Measurements from ENCODE around the gene CACNG1. TPM values are rescaled to one million over a fixed set of nuclear protein-coding genes. Genes with fewer than 3 reads are reported as not detected.

CACNG1 gene, protein sequence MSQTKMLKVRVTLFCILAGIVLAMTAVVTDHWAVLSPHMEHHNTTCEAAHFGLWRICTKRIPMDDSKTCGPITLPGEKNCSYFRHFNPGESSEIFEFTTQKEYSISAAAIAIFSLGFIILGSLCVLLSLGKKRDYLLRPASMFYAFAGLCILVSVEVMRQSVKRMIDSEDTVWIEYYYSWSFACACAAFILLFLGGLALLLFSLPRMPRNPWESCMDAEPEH
- not detected for polyA plus RNA-seq (2012; ENCODE audit: insufficient read depth, insufficient read length)

DNA sequence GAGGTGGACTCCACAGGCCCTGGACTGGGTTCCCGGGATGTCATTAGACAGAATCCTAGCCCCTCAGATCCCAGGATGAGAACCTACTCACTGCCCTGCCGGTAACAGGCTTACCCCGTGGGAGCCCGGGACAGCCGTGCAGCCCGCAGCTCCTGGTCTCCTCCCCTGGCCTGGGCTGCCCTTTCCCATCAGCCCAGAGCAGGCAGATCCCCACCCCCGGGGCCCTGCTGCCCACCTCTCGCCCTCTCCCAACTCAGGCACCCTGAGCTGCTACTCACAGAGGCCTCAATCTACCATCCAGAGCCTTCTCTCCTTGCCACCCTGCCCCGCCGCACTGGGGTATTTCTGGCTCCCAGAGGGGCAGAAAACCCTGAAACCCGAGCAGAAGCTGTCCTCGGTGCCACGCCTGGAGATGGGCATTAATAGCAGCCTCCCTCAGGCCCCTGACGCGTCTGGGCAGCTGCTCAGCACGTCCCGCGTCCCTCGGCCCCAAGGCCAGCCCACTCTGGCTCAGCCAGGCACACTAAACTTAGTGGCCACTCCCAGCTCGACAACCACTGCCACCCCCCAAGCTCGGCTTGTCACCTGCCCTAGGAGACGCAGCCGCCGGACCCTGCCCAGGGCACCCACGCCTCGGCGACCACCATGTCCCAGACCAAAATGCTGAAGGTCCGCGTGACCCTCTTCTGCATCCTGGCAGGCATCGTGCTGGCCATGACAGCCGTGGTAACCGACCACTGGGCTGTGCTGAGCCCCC is at the start of gene CACNG1:
TSS of gene CACNG1 (plus strand) at position 539 of the 757 bp plus-strand sequence. CDS start at position 646, 107 bp downstream.
- DNase-seq (ENCODE audit: low read depth, low spot score), result no peak
- H3K4me3 ChIP-seq (ENCODE audit: low read length), result no peak within 1 kb of the TSS

DNA sequence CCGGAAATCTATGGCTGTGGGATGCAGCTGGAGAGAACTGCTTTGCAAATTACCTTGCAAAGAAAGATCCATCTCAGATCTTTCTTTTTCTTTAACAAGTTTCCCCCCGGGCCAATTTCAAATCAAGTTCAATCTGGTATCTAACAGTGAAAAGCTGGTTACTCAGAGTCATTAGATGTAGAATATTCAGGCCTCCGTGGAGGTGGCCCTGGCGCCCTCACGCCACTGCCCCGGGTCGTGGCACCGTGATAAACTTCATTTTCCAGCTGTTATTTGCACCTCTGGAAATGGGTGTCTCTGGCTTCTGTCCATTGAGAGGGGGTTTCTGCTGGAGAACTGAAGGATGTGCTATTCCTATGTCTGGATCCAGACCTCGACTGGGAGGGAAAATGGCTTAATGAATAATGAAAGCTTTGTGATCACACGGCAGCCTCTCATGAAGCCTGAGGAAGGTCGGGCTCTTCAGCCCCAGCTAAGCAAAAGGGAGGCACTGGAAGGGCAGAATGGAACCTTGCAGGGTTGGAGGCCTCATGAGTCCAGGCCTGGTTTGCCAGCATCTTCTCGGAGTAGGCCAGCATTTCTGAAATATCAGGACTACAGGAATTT is 49.3 kb upstream of the CACNG1 start:
- no peak for DNase-seq (ENCODE audit: low read depth, low spot score)
- no peak overlapping the region for H3K4me3 ChIP-seq (ENCODE audit: low read length)

DNA sequence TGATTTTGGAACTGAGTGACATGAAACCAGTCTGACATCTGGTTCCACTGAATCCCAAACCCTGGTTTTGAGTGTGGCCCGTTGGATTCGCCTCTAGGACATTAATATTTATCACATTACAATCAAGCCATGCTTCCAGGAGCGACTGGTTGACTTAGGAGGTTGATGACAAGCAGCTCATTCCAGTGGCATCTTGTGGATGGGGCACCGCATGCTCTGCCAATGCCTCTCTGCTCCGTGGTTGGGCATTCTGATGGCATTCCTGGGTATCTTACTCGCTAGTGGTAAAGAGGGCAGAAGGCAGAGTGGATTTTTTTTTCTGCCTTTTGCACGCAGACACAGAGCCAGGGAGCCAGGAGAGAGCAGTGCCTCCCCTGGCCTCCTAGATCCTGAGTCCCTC is 48.4 kb upstream of the CACNG1 start:
- no peak overlapping the region for H3K4me3 ChIP-seq (ENCODE audit: low read length)
- no peak for DNase-seq (ENCODE audit: low read depth, low spot score)

DNA sequence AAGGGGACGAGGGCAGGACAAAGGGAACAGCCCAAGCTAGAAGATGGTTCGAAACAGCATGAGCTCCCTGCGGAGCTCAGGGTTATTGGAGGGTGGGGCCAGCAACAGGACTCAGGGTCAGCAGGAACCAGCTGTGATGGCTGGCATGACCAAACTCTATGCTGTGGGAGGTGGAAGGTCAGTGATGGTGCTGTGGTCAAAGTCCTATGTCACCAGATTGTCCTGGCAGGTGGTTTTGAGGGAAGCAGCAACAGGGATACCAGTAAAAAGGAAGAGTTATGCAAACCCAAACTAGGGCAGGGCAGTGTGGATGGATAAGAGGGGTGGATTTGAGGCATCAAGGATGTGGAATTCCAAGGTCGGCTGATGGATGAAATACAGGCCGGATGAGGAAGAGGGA is 47.4 kb upstream of the CACNG1 start:
- no peak overlapping the region for H3K4me3 ChIP-seq (ENCODE audit: low read length)
- DNase-seq (ENCODE audit: low read depth, low spot score), result no peak

DNA sequence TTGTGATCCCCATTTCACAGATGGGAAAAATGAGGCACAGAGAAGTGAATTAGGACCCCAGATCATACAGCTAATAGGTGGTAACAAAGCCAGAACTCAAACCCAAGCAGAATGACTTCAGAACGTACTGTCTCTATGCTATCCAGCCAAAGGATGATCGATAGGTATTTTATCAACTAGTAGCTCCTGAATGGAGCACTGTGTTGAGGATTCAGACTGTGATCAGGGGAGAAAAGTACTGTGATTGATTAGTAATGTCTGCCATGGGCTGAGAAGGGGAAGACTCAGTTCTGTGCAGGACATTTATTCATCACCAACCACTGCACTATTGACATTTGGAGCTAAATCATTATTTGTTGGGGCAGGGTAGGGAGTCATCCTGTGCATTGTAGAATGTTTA is 41.1 kb upstream of the CACNG1 start:
- no peak overlapping the region for H3K4me3 ChIP-seq (ENCODE audit: low read length)
- no peak for DNase-seq (ENCODE audit: low read depth, low spot score)

DNA sequence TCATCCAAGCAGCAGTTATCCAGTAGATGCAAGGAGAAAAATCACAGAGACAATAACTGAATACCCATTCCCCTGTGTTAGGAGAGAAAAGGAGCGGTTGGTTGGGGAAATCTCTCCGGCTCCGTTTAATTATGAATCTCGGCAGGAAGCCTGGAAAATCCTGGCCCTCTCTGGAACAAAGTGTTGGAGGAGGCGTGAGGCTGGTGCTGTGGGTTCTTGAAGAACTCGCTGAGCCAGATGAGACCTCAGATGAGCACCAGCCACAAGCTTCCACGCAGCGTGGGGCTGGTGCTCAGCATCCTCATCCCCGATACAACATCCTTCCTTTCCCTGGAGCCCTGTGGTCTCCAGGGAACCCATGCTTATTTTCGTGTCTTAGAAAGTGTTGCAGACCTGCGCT is 40.2 kb upstream of the CACNG1 start:
- H3K4me3 ChIP-seq (ENCODE audit: low read length), result no peak overlapping the region
- no peak for DNase-seq (ENCODE audit: low read depth, low spot score)

DNA sequence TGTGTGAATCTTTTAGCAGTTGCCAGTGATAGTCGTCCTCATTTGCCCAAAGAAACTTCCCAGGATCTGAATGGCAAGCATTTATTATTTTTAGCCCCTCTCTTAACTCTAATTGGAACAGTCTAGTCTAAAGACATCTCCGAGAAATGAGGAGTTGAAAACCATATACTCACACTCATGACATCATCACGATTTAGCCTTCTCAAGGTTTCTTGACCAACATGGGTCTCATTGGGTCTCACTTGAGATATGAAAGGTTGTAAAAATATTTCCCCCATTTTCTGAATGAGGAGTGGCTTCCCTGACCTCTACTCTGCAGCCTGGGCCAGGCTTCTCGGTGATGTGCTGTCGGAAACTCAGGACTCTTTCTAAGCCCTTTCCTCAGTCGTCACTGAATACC is 37.1 kb upstream of the CACNG1 start:
- H3K4me3 ChIP-seq (ENCODE audit: low read length), result no peak overlapping the region

DNA sequence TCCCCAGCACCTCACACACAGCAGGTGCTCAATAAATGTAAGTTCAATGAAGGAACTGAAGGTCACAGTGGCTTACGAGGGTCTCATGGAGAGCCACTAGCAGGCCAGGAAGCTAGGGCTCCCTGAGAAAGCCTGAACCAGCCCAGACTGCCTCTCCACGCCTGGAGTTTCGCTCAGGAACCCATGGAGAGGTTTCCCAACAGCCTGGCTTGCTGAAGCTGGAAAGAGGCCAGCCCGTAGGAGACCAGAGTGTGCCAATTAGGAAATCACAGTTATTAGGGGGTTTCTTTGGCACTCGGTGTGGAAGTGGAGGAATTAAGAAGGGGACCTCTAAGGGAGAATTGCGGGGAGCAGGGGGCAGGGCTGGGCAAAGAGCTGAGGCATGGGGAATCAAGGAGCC is 36.3 kb upstream of the CACNG1 start:
- no peak for DNase-seq (ENCODE audit: low read depth, low spot score)

More for the DNA sequence above, 37.1 kb upstream of the CACNG1 start:
- no peak for DNase-seq (ENCODE audit: low read depth, low spot score)

DNA sequence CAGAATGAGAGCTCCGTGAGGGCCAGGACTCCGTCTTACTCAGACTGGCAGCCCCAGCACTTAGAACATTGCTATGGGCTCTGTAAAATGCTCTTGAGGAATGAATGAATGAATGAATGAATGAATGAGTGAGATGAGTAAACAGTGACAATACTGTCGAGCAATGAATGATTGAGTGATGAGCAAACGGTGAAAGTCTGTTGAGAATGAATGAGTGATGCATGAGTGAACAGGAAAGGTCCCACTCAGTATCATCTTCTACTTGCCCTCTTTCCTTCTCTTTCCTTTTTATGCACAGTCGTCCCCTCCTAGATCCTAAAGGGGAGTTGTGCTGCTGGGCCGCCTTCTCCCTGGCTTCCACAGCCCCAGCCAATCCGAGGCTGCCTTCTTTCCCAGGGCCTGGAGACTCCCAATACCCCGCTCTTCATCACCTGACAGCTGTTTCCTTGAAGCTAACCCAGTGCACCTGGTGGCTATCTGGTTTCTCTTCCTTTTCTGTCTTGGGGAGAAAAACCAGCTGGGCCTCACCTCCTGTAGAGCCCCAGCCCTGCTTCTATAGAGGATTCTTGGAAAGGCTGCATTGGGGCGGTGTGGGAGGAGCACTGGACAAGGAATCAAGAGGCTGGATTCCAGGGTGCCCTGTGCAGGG is 32.7 kb upstream of the CACNG1 start:
- no peak for DNase-seq (ENCODE audit: low read depth, low spot score)
- no peak overlapping the region for H3K4me3 ChIP-seq (ENCODE audit: low read length)

More for the DNA sequence above, 36.3 kb upstream of the CACNG1 start:
- H3K4me3 ChIP-seq (ENCODE audit: low read length), result no peak overlapping the region

DNA sequence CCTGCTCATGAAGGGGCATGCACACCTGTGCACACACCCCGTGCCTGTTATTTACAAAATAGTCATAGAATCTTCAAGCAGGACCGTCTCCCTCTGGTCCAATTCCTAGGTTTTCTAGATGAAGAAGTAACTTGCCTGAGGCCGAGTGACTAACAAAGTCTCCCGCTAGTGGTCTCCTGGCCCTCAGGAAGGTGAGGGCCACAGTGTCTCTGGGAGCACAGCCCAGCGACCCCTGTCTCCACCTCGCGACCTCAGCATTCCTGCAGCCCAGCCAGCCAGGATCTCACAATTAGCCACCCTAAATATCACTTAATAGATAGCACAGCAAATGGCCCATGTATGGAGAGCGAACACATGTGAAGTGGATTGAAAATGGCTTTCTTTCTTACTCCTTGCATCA is 30.5 kb upstream of the CACNG1 start:
- no peak for DNase-seq (ENCODE audit: low read depth, low spot score)
- H3K4me3 ChIP-seq (ENCODE audit: low read length), result no peak overlapping the region

DNA sequence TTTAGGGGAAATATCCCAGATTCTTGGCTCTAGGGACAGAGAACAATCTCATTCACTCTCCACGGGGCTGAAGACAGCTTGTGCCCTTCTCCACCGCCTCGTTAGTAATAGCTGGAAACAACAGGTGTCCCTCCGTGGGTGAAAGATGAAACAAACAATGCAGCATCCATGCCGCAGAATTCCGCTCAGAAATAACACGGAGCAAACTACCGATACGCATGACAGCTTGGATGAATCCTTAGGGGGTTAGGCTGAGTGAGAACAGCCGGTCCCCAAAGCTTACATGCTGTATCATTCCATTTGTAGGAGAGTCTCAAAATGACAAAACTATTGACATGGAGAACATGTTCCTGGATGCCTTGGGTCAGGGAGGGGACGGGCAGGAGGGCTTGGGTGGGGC is 29.4 kb upstream of the CACNG1 start:
- H3K4me3 ChIP-seq (ENCODE audit: low read length), result no peak overlapping the region
- DNase-seq (ENCODE audit: low read depth, low spot score), result no peak

DNA sequence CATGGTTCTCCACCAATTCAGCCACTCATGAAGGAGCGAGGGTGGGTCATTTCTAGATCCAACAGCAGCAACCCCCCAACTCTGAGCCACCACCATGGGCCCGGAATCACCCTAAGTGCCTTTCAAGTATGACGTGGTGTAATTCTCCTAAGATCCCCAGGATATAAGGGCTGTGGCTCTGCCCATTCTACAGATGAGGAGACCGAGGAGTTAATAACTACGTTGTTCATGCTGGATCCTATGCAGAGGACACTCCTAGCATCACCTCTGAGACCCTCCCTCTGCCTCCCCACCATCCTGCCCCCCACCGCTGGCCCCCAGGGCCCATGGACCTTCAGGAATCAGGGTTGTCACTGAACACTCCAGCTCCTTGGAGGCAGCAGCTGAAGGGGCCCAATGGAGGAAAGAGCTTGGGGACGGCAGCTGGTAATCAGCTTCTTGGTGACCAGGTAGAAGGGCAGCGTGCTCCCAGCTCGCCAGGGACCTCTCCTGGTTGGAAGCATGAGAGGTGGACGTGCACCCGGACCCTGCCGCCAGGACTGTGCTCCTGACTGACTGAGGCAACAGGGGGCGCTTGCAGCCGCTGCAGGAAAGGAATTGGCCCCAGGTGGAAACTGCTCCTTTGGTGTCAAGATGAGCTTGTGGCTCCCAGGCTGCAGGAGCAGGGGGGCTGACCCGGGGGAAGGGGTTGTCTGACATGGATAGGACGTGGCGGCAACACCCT is 28.2 kb upstream of the CACNG1 start:
- H3K4me3 ChIP-seq (ENCODE audit: low read length), result no peak overlapping the region
- DNase-seq (ENCODE audit: low read depth, low spot score), result no peak

DNA sequence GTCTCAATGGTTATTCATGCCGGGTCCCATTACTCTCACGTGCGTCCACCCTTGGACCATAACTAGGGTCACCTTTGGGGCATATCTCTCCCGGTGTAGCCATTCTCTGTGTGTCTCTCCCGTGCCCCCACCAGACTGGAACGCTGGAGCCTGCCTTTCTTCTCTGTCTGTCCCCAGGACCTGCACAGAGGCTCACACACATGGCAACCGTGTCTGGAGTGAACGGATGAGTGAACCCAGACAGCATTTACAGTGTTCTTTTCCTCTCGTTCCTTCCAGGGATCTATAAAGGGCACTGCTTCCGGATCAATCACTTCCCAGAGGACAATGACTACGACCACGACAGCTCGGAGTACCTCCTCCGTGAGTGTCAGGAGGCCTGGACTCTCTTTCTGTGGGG is 26.4 kb upstream of the CACNG1 start:
- no peak for DNase-seq (ENCODE audit: low read depth, low spot score)
- H3K4me3 ChIP-seq (ENCODE audit: low read length), result no peak overlapping the region

DNA sequence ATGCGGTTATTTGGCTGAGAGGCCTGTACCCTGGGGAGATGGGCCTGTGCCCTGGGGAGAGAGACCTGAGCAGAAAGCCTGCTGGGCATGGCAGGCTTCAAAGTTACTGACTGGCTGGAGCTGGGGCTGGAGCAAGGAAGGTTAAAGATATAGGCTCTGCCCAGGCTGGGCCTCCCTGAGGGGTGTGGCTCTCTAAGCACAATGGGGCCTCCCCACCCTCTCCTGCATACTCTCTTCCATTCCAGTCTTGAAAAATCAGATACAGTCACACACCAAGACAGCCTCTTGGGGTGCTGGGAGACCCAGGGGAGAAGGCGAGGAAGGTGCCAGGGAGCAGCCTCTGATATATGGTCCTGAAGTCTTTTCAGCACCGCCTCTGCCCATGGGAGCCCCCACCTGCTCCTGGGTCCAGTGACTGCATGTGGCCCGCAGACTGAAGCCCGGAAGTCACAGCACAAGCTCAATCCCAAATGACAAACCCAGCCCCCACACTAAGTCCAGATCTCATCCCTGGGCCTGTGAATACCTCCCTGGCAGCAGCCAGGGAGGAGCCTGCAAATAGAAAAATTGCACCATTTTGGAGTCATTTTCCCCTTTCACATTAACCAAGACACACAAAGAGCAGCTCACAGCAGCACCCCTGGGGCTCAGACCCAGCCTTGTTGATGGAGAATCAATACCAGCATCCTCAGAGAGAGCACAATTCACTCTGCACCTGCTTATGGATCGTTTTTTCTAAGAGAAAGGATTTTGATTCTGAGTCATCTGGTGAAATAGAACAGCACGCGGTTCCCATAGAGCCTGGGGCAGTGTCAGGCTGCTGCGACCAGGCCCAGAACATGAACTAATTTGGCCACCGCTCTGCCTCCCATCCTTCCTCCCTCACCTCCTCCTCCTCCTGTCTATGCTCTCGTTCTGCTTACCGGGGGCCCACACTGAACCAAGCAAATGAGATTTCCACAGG is 25.6 kb upstream of the CACNG1 start:
- no peak for DNase-seq (ENCODE audit: low read depth, low spot score)
- H3K4me3 ChIP-seq (ENCODE audit: low read length), result no peak overlapping the region

DNA sequence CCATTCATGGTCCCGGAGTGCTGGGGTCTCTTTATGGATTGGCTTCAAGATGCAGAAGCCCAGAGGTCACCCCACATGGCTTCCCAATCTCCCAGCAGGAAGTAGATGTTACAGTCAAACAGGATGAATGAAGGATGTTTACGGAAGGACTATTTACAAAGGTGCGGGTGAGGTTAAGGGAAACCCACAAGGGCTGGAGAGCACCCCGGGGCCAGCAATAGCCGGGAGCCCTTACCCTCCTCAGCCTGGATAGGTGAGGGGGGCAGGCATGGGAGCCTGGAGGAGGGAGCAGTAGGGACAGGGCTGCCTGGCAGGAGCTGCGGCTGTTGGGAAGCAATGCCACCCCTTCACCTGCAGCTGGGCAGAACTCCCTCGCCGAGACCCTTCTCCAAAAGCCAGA is 24.5 kb upstream of the CACNG1 start:
- no peak for DNase-seq (ENCODE audit: low read depth, low spot score)
- no peak overlapping the region for H3K4me3 ChIP-seq (ENCODE audit: low read length)

DNA sequence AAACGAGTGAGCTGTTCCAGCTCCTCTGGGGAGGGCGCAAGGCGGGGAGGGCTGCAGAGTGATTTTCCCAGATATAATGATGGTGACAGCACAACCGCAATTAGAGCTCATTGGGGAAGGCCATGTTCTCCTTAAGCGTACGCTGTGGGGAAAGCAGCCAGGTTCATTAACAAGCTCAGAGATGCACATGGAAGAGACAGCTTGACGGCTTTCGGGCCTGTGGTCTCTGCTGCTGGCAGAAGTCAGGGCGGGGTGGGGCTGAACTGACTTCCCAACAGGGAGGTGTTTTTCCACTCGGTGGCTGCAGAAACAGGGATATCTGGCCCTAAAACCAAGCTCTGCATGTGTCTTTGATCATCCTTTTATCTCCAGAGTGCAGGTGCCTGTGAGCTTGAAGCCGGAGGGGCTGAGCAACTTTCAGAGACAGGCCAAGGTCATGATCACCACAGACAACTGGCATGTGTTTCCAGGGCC is 24.0 kb upstream of the CACNG1 start:
- DNase-seq (ENCODE audit: low read depth, low spot score), result no peak
- H3K4me3 ChIP-seq (ENCODE audit: low read length), result no peak overlapping the region

DNA sequence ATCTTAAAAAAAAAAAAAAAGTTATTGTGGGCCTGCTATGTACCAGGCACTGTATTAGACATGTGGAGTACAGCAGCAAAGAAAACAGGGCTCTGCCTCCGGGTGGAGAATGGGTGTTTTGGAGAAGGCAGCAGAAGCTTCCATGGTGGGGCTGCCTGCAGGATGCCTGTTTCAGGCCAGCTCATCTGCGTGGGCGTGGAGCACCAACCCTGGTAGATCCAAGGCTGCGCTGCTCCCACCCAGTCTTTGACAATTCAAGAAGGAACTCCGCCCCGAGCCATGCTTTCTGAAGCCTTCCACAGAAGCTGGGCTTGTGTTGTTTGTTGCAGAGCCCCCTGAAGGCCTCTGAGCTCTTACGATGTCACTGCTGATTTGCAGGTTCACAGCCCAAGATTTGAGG is 23.2 kb upstream of the CACNG1 start:
- DNase-seq (ENCODE audit: low read depth, low spot score), result no peak

DNA sequence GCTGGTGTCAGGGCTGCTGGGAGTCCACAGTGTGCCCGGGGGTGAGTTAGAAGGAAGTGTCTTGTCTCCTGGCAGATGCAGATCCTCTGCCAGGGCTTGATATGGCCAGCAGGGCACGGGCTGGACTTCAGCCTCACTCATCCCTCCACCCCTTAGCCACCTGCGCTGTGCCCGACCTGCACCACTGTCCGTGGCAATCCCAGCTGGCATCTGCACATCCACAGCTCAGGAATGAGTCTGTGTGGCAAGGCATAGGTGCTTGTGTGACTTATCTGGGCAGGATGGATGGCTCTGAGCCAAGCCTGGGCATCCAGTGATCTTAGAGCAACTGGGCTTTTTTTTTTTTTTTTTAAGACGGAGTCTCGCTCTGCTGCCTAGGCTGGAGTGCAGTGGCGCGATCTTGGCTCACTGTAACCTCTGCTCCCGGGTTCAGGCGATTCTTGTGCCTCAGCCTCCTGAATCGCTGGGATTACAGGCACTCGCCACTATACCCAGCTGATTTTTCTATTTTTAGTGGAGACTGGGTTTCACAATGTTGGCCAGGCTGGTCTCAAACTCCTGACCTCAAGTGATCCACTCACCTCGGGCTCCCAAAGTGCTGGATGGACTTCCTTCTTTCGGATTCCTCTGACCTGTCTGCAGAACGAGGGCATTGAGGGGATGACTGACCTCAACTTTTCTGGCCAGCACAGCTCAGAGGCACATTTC is 22.5 kb upstream of the CACNG1 start:
- DNase-seq (ENCODE audit: low read depth, low spot score), result no peak
- no peak overlapping the region for H3K4me3 ChIP-seq (ENCODE audit: low read length)

More for the DNA sequence above, 23.2 kb upstream of the CACNG1 start:
- no peak overlapping the region for H3K4me3 ChIP-seq (ENCODE audit: low read length)
